ENCODE data around the gene TMCO4.

DNA sequence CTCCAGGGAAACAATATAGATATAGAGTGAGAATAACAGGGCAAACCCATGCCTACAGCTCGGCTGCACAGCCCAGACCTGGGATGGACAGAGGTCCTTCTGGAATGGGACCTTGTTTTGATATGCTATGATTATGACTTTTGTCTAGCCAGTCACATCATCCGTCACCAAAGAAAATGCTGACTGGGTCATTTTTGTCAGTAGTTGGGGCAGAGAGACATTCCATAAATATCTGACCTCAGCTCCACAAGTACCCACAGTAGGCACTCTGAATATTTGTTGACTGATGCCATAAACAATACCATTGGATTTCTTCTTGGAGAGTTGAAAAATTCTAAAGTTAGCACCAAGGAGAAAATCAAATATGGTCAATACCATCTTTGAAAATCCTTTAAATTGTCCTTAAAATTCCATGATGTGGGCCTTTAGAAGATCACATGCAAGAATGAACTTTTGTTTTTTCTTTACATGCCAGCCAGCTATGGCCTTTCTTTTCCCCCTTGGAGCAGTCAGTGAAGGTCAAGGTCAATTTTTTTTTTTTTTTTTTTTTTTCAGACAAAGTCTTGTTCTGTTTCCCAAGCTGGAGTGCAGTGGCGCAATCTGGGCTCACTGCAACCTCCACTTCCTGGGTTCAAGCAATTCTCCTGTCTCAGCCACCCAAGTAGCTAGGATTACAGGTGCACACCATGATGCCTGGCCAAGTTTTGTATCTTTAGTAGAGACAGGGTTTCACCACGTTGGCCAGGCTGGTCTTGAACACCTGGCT lies 7.3 kb downstream of the TMCO4 start:
- TF ChIP-seq IKZF2 (IDR thresholded peaks at IDR 0.05) (no peak), TAF1 (IDR thresholded peaks at IDR 0.05; ENCODE audit: borderline replicate concordance, low read depth, low read length) (no peak), POLR2AphosphoS2 (IDR thresholded peaks at IDR 0.05; ENCODE audit: low read depth, low read length) (no peak), BRCA1 (IDR thresholded peaks at IDR 0.05; ENCODE audit: low read depth, low read length) (no peak), ZNF384 (IDR thresholded peaks at IDR 0.05; ENCODE audit: borderline replicate concordance, low read depth, low read length) (no peak), EZH2 (IDR thresholded peaks at IDR 0.05; ENCODE audit: borderline replicate concordance, control insufficient read depth, low read depth, low read length) (no peak), YY1 (IDR thresholded peaks at IDR 0.05; ENCODE audit: low read depth, low read length) (no peak), SREBF1 (IDR thresholded peaks at IDR 0.05; ENCODE audit: low read length) (no peak), NRF1 (conservative IDR thresholded peaks at IDR 0.05; ENCODE audit: low read depth, low read length) (no peak)
- TF ChIP-seq, protein P1, sequence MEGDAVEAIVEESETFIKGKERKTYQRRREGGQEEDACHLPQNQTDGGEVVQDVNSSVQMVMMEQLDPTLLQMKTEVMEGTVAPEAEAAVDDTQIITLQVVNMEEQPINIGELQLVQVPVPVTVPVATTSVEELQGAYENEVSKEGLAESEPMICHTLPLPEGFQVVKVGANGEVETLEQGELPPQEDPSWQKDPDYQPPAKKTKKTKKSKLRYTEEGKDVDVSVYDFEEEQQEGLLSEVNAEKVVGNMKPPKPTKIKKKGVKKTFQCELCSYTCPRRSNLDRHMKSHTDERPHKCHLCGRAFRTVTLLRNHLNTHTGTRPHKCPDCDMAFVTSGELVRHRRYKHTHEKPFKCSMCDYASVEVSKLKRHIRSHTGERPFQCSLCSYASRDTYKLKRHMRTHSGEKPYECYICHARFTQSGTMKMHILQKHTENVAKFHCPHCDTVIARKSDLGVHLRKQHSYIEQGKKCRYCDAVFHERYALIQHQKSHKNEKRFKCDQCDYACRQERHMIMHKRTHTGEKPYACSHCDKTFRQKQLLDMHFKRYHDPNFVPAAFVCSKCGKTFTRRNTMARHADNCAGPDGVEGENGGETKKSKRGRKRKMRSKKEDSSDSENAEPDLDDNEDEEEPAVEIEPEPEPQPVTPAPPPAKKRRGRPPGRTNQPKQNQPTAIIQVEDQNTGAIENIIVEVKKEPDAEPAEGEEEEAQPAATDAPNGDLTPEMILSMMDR (IDR thresholded peaks at IDR 0.05 in 2 of 3, conservative IDR thresholded peaks at IDR 0.05 in 1 of 3; ENCODE audit: control insufficient read depth in 2 of 3, extremely low read depth in 1 of 3, insufficient read depth in 1 of 3, low read depth in 3 of 3, low read length in 3 of 3), result no peak
- TF ChIP-seq, protein P2, sequence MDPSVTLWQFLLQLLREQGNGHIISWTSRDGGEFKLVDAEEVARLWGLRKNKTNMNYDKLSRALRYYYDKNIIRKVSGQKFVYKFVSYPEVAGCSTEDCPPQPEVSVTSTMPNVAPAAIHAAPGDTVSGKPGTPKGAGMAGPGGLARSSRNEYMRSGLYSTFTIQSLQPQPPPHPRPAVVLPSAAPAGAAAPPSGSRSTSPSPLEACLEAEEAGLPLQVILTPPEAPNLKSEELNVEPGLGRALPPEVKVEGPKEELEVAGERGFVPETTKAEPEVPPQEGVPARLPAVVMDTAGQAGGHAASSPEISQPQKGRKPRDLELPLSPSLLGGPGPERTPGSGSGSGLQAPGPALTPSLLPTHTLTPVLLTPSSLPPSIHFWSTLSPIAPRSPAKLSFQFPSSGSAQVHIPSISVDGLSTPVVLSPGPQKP (IDR thresholded peaks at IDR 0.05; ENCODE audit: low read depth, low read length), result no peak
- TF ChIP-seq, protein P3, sequence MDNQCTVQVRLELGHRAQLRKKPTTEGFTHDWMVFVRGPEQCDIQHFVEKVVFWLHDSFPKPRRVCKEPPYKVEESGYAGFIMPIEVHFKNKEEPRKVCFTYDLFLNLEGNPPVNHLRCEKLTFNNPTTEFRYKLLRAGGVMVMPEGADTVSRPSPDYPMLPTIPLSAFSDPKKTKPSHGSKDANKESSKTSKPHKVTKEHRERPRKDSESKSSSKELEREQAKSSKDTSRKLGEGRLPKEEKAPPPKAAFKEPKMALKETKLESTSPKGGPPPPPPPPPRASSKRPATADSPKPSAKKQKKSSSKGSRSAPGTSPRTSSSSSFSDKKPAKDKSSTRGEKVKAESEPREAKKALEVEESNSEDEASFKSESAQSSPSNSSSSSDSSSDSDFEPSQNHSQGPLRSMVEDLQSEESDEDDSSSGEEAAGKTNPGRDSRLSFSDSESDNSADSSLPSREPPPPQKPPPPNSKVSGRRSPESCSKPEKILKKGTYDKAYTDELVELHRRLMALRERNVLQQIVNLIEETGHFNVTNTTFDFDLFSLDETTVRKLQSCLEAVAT (IDR thresholded peaks at IDR 0.05), result no peak
